GM23248 (cell line): ENCODE results near the gene PLK5.

ENCODE experiments used
- EZH2 ChIP-seq: fragments of 200-600 bp; sonication (generic); IDR thresholded peaks from 2 replicates; pipeline ENCODE4 v1.6.1; 2018; ENCODE audit warnings: antibody characterized with exemption, mild to moderate bottlenecking; ENCODE audit not compliant: insufficient read depth, poor library complexity, severe bottlenecking
- EZH2phosphoT487 ChIP-seq: fragments of 200-600 bp; sonication (generic); IDR thresholded peaks from 2 replicates; pipeline ENCODE4 v1.6.1; 2018; ENCODE audit warnings: antibody characterized with exemption, moderate library complexity, mild to moderate bottlenecking, low read depth; ENCODE audit not compliant: insufficient read depth

DNA sequence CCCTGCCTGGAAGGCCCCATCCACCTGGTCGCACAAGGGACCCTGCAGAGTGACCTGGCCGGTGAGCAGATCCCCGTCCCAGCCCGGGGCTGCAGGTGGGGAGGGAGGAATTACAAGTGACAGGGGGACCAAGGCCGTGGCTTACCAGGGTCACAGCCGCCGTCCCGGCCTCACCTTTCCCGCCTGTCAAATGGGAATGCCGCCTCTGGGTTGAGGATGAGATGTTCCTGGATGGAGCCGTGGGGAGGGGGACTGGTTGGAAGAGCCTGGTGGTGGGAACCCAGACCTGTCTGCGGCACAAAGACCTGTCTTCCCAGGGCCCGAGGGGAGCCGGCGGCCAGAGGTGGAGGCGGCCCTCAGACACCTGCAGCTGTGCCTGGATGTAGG lies 5.5 kb downstream of the PLK5 start:
- TF ChIP-seq EZH2phosphoT487, result no peak
- no peak for TF ChIP-seq EZH2
